GM23338 (cell line): ENCODE results near the gene LIMA1. TPM values are rescaled to one million over a fixed set of nuclear protein-coding genes. Genes with fewer than 3 reads are reported as not detected.

Experiments
- ATAC-seq: fragments of 200-7000 bp; cut with Tn5 transposase; 3 replicates; pipeline ENCODE4 v1.9.1; 2020
- DNase-seq: peaks from one replicate; pipeline ENCODE4 v3.0.0-alpha.2; 2015; ENCODE audit warnings: low spot score
- H2AFZ ChIP-seq: fragments of 200-600 bp; sonication (generic); 2 replicates; pipeline ENCODE4 v1.8.0; 2016; ENCODE audit warnings: antibody characterized with exemption, mild to moderate bottlenecking, moderate library complexity
- H3F3A ChIP-seq: fragments of 200-600 bp; sonication (generic); replicated peaks from 2 replicates; pipeline ENCODE4 v1.8.0; 2017; ENCODE audit warnings: antibody characterized with exemption, mixed run types, low read depth
- H3K27ac ChIP-seq: fragments of 200-600 bp; sonication (generic); 2 replicates; pipeline ENCODE4 v1.6.1; 2016; ENCODE audit warnings: low read depth
- H3K27me3 ChIP-seq: fragments of 200-600 bp; sonication (generic); 2 replicates; pipeline ENCODE4 v1.8.0; 2016; ENCODE audit warnings: mild to moderate bottlenecking, mixed run types, moderate library complexity; ENCODE audit not compliant: insufficient read depth
- H3K36me3 ChIP-seq: fragments of 200-600 bp; sonication (generic); 2 replicates; pipeline ENCODE4 v1.8.0; 2016; ENCODE audit warnings: mild to moderate bottlenecking; ENCODE audit not compliant: insufficient read depth
- H3K4me1 ChIP-seq: fragments of 200-600 bp; sonication (generic); 2 replicates; pipeline ENCODE4 v1.8.0; 2016; ENCODE audit warnings: mild to moderate bottlenecking, moderate library complexity; ENCODE audit not compliant: insufficient read depth
- H3K4me2 ChIP-seq: fragments of 200-600 bp; sonication (generic); 2 replicates; pipeline ENCODE4 v1.7.1; 2017; ENCODE audit warnings: mixed run types
- H3K4me3 ChIP-seq: fragments of 200-600 bp; sonication (generic); 2 replicates; pipeline ENCODE4 v1.6.1; 2016; ENCODE audit warnings: mixed run types
- H3K79me2 ChIP-seq: fragments of 200-600 bp; sonication (generic); replicated peaks from 2 replicates; pipeline ENCODE4 v1.8.0; 2017; ENCODE audit warnings: mild to moderate bottlenecking; ENCODE audit not compliant: insufficient read depth
- H3K9me2 ChIP-seq: fragments of 200-600 bp; sonication (generic); 2 replicates; pipeline ENCODE4 v1.8.0; 2017; ENCODE audit not compliant: insufficient read depth
- H4K20me1 ChIP-seq: fragments of 200-600 bp; sonication (generic); replicated peaks from 2 replicates; pipeline ENCODE4 v1.8.0; 2017; ENCODE audit warnings: mild to moderate bottlenecking; ENCODE audit not compliant: insufficient read depth
- H3K27ac Mint-ChIP-seq: 2 replicates; pipeline ENCODE4 v1.8.0; 2020; ENCODE audit warnings: inconsistent platforms, mild to moderate bottlenecking, moderate library complexity, mixed read lengths
- H3K27me3 Mint-ChIP-seq: 3 replicates; pipeline ENCODE4 v1.8.0; 2022; ENCODE audit warnings: low read depth, mild to moderate bottlenecking, moderate library complexity, mixed read lengths, inconsistent platforms; ENCODE audit not compliant: insufficient read depth, poor library complexity
- H3K36me3 Mint-ChIP-seq: 3 replicates; pipeline ENCODE4 v1.8.0; 2021; ENCODE audit warnings: low read depth, mild to moderate bottlenecking, inconsistent platforms, moderate library complexity, mixed read lengths
- H3K4me1 Mint-ChIP-seq: 3 replicates; pipeline ENCODE4 v1.8.0; 2020; ENCODE audit warnings: mild to moderate bottlenecking, inconsistent platforms, mixed read lengths
- H3K4me3 Mint-ChIP-seq: 3 replicates; pipeline ENCODE4 v1.8.0; 2021; ENCODE audit warnings: moderate library complexity, mild to moderate bottlenecking, inconsistent platforms, mixed read lengths
- H3K9me3 Mint-ChIP-seq: 3 replicates; pipeline ENCODE4 v1.8.0; 2020; ENCODE audit warnings: moderate library complexity, mild to moderate bottlenecking, inconsistent platforms, mixed read lengths
- NANOG ChIP-seq: IDR thresholded peaks from 2 replicates; pipeline ENCODE4 v1.6.1; 2016; ENCODE audit warnings: antibody characterized with exemption, borderline replicate concordance
- STAT1 ChIP-seq: IDR thresholded peaks from one replicate; pipeline ENCODE4 v1.6.1; 2016; ENCODE audit warnings: antibody characterized with exemption; ENCODE audit not compliant: unreplicated experiment
- ZNF331 ChIP-seq: fragments of 250-450 bp; sonication (Bioruptor Pico); IDR thresholded peaks from 2 replicates; pipeline ENCODE4 v1.5.0; 2020; ENCODE audit warnings: low read depth, mild to moderate bottlenecking, moderate library complexity
- polyA plus RNA-seq: library from polyadenylated mRNA; unstranded; fragments of >200 nt; fragmentation: Nextera tagmentation; extraction: Ambion mirVana; gene quantifications from 2 replicates; pipeline ENCODE4 v1.2.1, GENCODE V29; 2016
- total RNA-seq: library from RNA; depleted of rRNA; stranded (reverse); fragments of >200 nt; shearing (Covaris generic); gene quantifications from 2 replicates; pipeline ENCODE4 v1.2.3, GENCODE V29; 2014
- TF ChIP-seq, protein P1 (sequence below): IDR thresholded peaks from one replicate; pipeline ENCODE4 v1.6.1; 2018; ENCODE audit warnings: antibody characterized with exemption; ENCODE audit not compliant: unreplicated experiment
- TF ChIP-seq, protein P2 (sequence below): fragments of 250-450 bp; sonication (Bioruptor Pico); IDR thresholded peaks from 2 replicates; pipeline ENCODE4 v1.5.0; 2020; ENCODE audit warnings: mild to moderate bottlenecking, moderate library complexity

The LIMA1 gene
- total and polyA plus RNA-seq, 2 experiments from 2014 or later, result 27.7 to 29.6 TPM

DNA sequence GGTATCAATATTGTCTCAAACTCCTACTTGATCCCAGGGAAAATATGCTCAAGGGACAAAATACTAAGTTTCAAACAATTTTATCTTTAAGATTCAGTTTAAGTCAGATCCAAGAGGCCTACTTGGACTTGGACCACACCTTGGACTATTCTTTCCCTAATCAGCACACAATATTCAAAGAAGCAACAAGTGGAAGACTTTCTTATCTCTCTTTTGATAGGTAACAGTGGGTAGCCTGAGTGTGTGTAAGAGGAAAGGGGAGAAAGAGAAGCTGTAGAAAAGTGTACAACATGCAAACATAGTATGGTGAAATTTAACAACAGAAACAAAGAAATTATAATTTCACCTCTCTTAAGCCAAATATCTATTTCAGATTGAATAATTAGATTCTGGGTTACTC is 122.7 kb downstream of the LIMA1 start:
- Histone ChIP-seq H2AFZ (no peak overlapping the region), H3K4me3 (no peak overlapping the region), H3K27ac (peak overlapping the region; percentile 32; the same call in 1 of the 2 replicates), H3K4me1 (peaks cover 11% of the 10 kb centered on the region; the same call in 1 of the 2 replicates), H3K9me2 (no peaks in the 10 kb centered on the region), H3K79me2 (peaks cover 94% of the 10 kb centered on the region), H3F3A (peaks cover 8% of the 10 kb centered on the region), H3K36me3 (no peaks in the 10 kb centered on the region), H3K4me2 (no peak overlapping the region), H4K20me1 (peaks cover 30% of the 10 kb centered on the region), H3K27me3 (no peaks in the 10 kb centered on the region)
- DNase-seq (no peak), ATAC-seq (no peak)
- H3K4me3 Mint-ChIP-seq, result no peak overlapping the region
- peaks cover 24% of the 10 kb centered on the region; the same call in 2 of the 3 replicates for H3K36me3 Mint-ChIP-seq
- H3K27ac Mint-ChIP-seq, result no peak overlapping the region
- no peaks in the 10 kb centered on the region for H3K27me3 Mint-ChIP-seq
- H3K4me1 Mint-ChIP-seq, result peaks cover 9% of the 10 kb centered on the region
- TF ChIP-seq NANOG (no peak), STAT1 (no peak), ZNF331 (CRISPR knock-in tag) (no peak)
- TF ChIP-seq, protein P1, sequence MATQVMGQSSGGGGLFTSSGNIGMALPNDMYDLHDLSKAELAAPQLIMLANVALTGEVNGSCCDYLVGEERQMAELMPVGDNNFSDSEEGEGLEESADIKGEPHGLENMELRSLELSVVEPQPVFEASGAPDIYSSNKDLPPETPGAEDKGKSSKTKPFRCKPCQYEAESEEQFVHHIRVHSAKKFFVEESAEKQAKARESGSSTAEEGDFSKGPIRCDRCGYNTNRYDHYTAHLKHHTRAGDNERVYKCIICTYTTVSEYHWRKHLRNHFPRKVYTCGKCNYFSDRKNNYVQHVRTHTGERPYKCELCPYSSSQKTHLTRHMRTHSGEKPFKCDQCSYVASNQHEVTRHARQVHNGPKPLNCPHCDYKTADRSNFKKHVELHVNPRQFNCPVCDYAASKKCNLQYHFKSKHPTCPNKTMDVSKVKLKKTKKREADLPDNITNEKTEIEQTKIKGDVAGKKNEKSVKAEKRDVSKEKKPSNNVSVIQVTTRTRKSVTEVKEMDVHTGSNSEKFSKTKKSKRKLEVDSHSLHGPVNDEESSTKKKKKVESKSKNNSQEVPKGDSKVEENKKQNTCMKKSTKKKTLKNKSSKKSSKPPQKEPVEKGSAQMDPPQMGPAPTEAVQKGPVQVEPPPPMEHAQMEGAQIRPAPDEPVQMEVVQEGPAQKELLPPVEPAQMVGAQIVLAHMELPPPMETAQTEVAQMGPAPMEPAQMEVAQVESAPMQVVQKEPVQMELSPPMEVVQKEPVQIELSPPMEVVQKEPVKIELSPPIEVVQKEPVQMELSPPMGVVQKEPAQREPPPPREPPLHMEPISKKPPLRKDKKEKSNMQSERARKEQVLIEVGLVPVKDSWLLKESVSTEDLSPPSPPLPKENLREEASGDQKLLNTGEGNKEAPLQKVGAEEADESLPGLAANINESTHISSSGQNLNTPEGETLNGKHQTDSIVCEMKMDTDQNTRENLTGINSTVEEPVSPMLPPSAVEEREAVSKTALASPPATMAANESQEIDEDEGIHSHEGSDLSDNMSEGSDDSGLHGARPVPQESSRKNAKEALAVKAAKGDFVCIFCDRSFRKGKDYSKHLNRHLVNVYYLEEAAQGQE, result no peak
- TF ChIP-seq, protein P2, sequence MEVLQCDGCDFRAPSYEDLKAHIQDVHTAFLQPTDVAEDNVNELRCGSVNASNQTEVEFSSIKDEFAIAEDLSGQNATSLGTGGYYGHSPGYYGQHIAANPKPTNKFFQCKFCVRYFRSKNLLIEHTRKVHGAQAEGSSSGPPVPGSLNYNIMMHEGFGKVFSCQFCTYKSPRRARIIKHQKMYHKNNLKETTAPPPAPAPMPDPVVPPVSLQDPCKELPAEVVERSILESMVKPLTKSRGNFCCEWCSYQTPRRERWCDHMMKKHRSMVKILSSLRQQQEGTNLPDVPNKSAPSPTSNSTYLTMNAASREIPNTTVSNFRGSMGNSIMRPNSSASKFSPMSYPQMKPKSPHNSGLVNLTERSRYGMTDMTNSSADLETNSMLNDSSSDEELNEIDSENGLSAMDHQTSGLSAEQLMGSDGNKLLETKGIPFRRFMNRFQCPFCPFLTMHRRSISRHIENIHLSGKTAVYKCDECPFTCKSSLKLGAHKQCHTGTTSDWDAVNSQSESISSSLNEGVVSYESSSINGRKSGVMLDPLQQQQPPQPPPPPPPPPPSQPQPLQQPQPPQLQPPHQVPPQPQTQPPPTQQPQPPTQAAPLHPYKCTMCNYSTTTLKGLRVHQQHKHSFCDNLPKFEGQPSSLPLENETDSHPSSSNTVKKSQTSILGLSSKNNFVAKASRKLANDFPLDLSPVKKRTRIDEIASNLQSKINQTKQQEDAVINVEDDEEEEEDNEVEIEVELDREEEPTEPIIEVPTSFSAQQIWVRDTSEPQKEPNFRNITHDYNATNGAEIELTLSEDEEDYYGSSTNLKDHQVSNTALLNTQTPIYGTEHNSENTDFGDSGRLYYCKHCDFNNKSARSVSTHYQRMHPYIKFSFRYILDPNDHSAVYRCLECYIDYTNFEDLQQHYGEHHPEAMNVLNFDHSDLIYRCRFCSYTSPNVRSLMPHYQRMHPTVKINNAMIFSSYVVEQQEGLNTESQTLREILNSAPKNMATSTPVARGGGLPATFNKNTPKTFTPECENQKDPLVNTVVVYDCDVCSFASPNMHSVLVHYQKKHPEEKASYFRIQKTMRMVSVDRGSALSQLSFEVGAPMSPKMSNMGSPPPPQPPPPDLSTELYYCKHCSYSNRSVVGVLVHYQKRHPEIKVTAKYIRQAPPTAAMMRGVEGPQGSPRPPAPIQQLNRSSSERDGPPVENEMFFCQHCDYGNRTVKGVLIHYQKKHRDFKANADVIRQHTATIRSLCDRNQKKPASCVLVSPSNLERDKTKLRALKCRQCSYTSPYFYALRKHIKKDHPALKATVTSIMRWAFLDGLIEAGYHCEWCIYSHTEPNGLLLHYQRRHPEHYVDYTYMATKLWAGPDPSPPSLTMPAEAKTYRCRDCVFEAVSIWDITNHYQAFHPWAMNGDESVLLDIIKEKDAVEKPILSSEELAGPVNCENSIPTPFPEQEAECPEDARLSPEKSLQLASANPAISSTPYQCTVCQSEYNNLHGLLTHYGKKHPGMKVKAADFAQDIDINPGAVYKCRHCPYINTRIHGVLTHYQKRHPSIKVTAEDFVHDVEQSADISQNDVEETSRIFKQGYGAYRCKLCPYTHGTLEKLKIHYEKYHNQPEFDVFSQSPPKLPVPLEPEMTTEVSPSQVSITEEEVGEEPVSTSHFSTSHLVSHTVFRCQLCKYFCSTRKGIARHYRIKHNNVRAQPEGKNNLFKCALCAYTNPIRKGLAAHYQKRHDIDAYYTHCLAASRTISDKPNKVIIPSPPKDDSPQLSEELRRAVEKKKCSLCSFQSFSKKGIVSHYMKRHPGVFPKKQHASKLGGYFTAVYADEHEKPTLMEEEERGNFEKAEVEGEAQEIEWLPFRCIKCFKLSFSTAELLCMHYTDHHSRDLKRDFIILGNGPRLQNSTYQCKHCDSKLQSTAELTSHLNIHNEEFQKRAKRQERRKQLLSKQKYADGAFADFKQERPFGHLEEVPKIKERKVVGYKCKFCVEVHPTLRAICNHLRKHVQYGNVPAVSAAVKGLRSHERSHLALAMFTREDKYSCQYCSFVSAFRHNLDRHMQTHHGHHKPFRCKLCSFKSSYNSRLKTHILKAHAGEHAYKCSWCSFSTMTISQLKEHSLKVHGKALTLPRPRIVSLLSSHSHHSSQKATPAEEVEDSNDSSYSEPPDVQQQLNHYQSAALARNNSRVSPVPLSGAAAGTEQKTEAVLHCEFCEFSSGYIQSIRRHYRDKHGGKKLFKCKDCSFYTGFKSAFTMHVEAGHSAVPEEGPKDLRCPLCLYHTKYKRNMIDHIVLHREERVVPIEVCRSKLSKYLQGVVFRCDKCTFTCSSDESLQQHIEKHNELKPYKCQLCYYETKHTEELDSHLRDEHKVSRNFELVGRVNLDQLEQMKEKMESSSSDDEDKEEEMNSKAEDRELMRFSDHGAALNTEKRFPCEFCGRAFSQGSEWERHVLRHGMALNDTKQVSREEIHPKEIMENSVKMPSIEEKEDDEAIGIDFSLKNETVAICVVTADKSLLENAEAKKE (CRISPR knock-in tag), result no peak
- H3K9me3 Mint-ChIP-seq, result no peaks in the 10 kb centered on the region
